GM20431 (cell line): Measurements from ENCODE around the gene KIT.

Experiments
- in situ Hi-C: fragments of 300-500 bp; cut with MseI, MboI; formaldehyde crosslinking; loops from one replicate; pipeline ENCODE4 v1.15.0; 2020; ENCODE audit warnings: low sequenced_read_pairs; ENCODE audit not compliant: unreplicated experiment

KIT gene

GRCh38 chr4:54659749-54660535 lies 2.2 kb downstream of the KIT start:
- in situ Hi-C loops: no loop called here

- in situ Hi-C loops: no loop called here
Measured at GRCh38 chr4:54660591-54660990, 2.8 kb downstream of the KIT start.

GRCh38 chr4:54661169-54661568 lies 3.4 kb downstream of the KIT start:
- in situ Hi-C loops: no loop called here

- in situ Hi-C loops: no loop called here
Measured at GRCh38 chr4:54661686-54662085, 3.9 kb downstream of the KIT start.

- in situ Hi-C loops: no loop called here
Measured at GRCh38 chr4:54662123-54662522, 4.4 kb downstream of the KIT start.

GRCh38 chr4:54662901-54663585 lies 5.3 kb downstream of the KIT start:
- in situ Hi-C loops: no loop called here

GRCh38 chr4:54664400-54664799 lies 6.6 kb downstream of the KIT start:
- in situ Hi-C loops: no loop called here

- in situ Hi-C loops: no loop called here
Measured at GRCh38 chr4:54668014-54668611, 10.4 kb downstream of the KIT start.

GRCh38 chr4:54669831-54670230 lies 12.1 kb downstream of the KIT start:
- in situ Hi-C loops: no loop called here

GRCh38 chr4:54675721-54676461 lies 18.1 kb downstream of the KIT start:
- in situ Hi-C loops: no loop called here

- in situ Hi-C loops: no loop called here
Measured at GRCh38 chr4:54676658-54677057, 18.9 kb downstream of the KIT start.

- in situ Hi-C loops: no loop called here
Measured at GRCh38 chr4:54677416-54677815, 19.7 kb downstream of the KIT start.

GRCh38 chr4:54677853-54678650 lies 20.3 kb downstream of the KIT start:
- in situ Hi-C loops: no loop called here

- in situ Hi-C loops: no loop called here
Measured at GRCh38 chr4:54678826-54679225, 21.1 kb downstream of the KIT start.

- in situ Hi-C loops: loop anchor here (10.0 kb wide), 1 partner anchor 165 kb away; no protein-coding TSS in a partner anchor
Measured at GRCh38 chr4:54679813-54680212, 22.1 kb downstream of the KIT start.

GRCh38 chr4:54683616-54684346 lies 26.0 kb downstream of the KIT start:
- in situ Hi-C loops: loop anchor here (10.0 kb wide), 1 partner anchor 161 kb away; no protein-coding TSS in a partner anchor

- in situ Hi-C loops: loop anchor here (10.0 kb wide), 1 partner anchor 159 kb away; no protein-coding TSS in a partner anchor
Measured at GRCh38 chr4:54685810-54686209, 28.1 kb downstream of the KIT start.

GRCh38 chr4:54687887-54688841 lies 30.4 kb downstream of the KIT start:
- in situ Hi-C loops: loop anchor here (10.0 kb wide), 1 partner anchor 157 kb away; no protein-coding TSS in a partner anchor
